Astrocyte (in vitro differentiated cells and primary cell): ENCODE results near the gene ATXN10.
A peak's percentile ranks its signal among the peaks of the same experiment; 100 is the strongest.

Experiments used
- CTCF ChIP-seq: IDR thresholded peaks from 2 replicates; pipeline ENCODE4 v1.5.1; 2011; ENCODE audit warnings: low read depth, mild to moderate bottlenecking, inconsistent platforms, low read length, moderate library complexity; ENCODE audit not compliant: insufficient read depth
- EZH2 ChIP-seq: IDR thresholded peaks from 2 replicates; pipeline ENCODE4 v1.6.1; 2012; ENCODE audit warnings: mild to moderate bottlenecking, low read length, inconsistent platforms; ENCODE audit not compliant: insufficient read depth

- TF ChIP-seq CTCF (no peak), EZH2 (peak; percentile 82)
Measured at GRCh38 chr22:45867118-45867905, 195.7 kb downstream of the ATXN10 start.
